SK-N-SH treated with all-trans-retinoic acid at 6 μM for 48 hours (cell line): Measurements from ENCODE around the gene REXO1.

Experiments
- CSRNP3 ChIP-seq: fragments of 250-450 bp; sonication (Bioruptor Pico); IDR thresholded peaks from 2 replicates; pipeline ENCODE4 v1.5.1; 2021; ENCODE audit warnings: mild to moderate bottlenecking, moderate library complexity
- ISL1 ChIP-seq: fragments of 250-450 bp; sonication (Bioruptor Pico); IDR thresholded peaks from 2 replicates; pipeline ENCODE4 v2.1.2; 2022; ENCODE audit warnings: mild to moderate bottlenecking, moderate library complexity
- POU6F1 ChIP-seq: fragments of 250-450 bp; sonication (Bioruptor Pico); IDR thresholded peaks from 2 replicates; pipeline ENCODE4 v1.8.0; 2021; ENCODE audit warnings: low read depth, mild to moderate bottlenecking, moderate library complexity, borderline replicate concordance

DNA sequence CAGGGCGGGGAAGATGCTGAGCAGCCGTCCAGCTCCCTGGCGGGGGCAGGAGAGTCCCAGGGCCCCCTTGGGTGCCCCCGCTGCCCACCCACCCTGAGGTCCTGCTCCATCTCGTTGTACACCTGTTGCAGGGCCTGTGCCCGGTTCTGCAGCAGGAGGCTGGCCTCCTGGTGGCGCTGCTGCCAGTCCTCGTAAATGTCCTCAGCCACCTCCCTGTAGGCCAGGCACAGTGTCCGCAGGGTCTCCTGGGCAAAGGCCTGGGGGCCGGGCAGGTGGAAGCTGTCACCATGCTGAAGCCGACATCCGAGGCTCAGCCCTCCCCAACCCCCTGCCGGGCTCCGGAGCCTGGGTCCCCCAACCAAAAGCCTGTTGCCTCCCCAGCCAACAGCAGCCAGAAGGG is 56.4 kb downstream of the REXO1 start:
- TF ChIP-seq CSRNP3 (CRISPR knock-in tag) (no peak), POU6F1 (no peak), ISL1 (CRISPR knock-in tag) (no peak)
